Upper lobe of right lung (tissue), 1 donor: ENCODE data around the gene CAMKMT. TPM values are rescaled to one million over a fixed set of nuclear protein-coding genes. Genes with fewer than 3 reads are reported as not detected.

Source experiments
- ATAC-seq: fragments of 200-7000 bp; cut with Tn5 transposase; one replicate; pipeline ENCODE4 v1.9.1; 2020; ENCODE audit warnings: mild to moderate bottlenecking, moderate library complexity
- DNase-seq: peaks from one replicate; pipeline ENCODE4 v3.0.0-alpha.2; 2020
- H3K27ac ChIP-seq: fragments of 200-600 bp; one replicate; pipeline ENCODE4 v1.8.0; 2022
- H3K27me3 ChIP-seq: fragments of 200-600 bp; one replicate; pipeline ENCODE4 v1.8.0; 2022; ENCODE audit warnings: mild to moderate bottlenecking
- H3K36me3 ChIP-seq: fragments of 200-600 bp; one replicate; pipeline ENCODE4 v1.8.0; 2022
- H3K4me1 ChIP-seq: fragments of 200-600 bp; one replicate; pipeline ENCODE4 v1.8.0; 2022
- H3K4me3 ChIP-seq: fragments of 200-600 bp; one replicate; pipeline ENCODE4 v1.8.0; 2022; ENCODE audit warnings: mild to moderate bottlenecking
- H3K9me3 ChIP-seq: fragments of 200-600 bp; one replicate; pipeline ENCODE4 v1.8.0; 2022
- CTCF ChIP-seq: fragments of 200-600 bp; IDR thresholded peaks from one replicate; pipeline ENCODE4 v1.8.0; 2022; ENCODE audit warnings: antibody characterized with exemption
- intact Hi-C: fragments of 100-400 bp; cut with DNase I; formaldehyde crosslinking; loops from one replicate; pipeline ENCODE4 v1.11.0; 2022
- total RNA-seq: library from RNA; stranded (reverse); fragmentation: NEBNext Ultra II Directional; extraction: Animal tissue kit (Norgen Biotek cat#: 25700); gene quantifications from one replicate; pipeline ENCODE4 v1.2.1, GENCODE V29; 2021
- donor health status: DM: no; HTN: yes; CAD: no; lungs with severe emphysema.

Gene CAMKMT
- total RNA-seq, 1 donor from 2014 or later, result 10.5 TPM

GRCh38 chr2:44324971-44325426, 36.7 kb upstream of the CAMKMT start:
- H3K4me3 ChIP-seq, result no peak overlapping the region
- no peak for TF ChIP-seq CTCF
- no peak for ATAC-seq
- intact Hi-C loops, result no loop called here
- no peak overlapping the region for H3K27ac ChIP-seq
- no peaks in the 10 kb centered on the region for H3K4me1 ChIP-seq
- no peaks in the 10 kb centered on the region for H3K27me3 ChIP-seq
- no peak for DNase-seq
- H3K9me3 ChIP-seq, result no peaks in the 10 kb centered on the region
- H3K36me3 ChIP-seq, result peaks cover 89% of the 10 kb centered on the region

- no peak for TF ChIP-seq CTCF
- Histone ChIP-seq H3K36me3 (peaks cover 86% of the 10 kb centered on the region), H3K4me1 (no peaks in the 10 kb centered on the region), H3K27me3 (no peaks in the 10 kb centered on the region), H3K9me3 (no peaks in the 10 kb centered on the region), H3K27ac (no peak overlapping the region), H3K4me3 (no peak overlapping the region)
- ATAC-seq (no peak), DNase-seq (no peak)
- intact Hi-C loops, result no loop called here
Observed at GRCh38 chr2:44325897-44326296, 35.9 kb upstream of the CAMKMT start.

GRCh38 chr2:44326548-44327264, 35.0 kb upstream of the CAMKMT start:
- H3K27me3 ChIP-seq, result no peaks in the 10 kb centered on the region
- H3K4me1 ChIP-seq, result no peaks in the 10 kb centered on the region
- intact Hi-C loops, result no loop called here
- peaks cover 86% of the 10 kb centered on the region for H3K36me3 ChIP-seq
- H3K9me3 ChIP-seq, result no peaks in the 10 kb centered on the region
- ATAC-seq (no peak), DNase-seq (no peak)
- H3K4me3 ChIP-seq, result no peak overlapping the region
- H3K27ac ChIP-seq, result no peak overlapping the region
- no peak for TF ChIP-seq CTCF

DNA sequence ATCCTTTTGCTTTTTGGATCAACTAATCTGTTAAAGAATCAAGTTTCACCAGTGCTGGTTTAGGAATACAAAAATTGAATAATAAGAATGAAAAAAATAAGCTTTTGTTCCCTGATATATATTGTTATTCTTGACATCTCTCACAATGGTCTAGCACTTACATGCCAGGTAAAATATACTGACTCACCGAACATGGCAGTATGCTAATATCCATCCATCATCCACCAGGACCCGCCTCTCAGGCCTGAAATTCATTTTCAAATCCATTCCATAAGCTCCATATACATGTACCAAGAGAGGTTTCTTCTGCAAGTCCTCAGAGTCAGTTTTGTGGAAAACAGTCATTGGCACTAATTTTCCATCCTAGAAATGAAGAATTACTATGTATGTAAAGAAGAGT, 33.0 kb upstream of the CAMKMT start:
- no peak for TF ChIP-seq CTCF
- Histone ChIP-seq H3K9me3 (no peaks in the 10 kb centered on the region), H3K36me3 (peaks cover 86% of the 10 kb centered on the region), H3K27me3 (no peaks in the 10 kb centered on the region), H3K4me1 (no peaks in the 10 kb centered on the region), H3K27ac (no peak overlapping the region), H3K4me3 (no peak overlapping the region)
- intact Hi-C loops, result no loop called here
- ATAC-seq, result no peak
- no peak for DNase-seq

DNA sequence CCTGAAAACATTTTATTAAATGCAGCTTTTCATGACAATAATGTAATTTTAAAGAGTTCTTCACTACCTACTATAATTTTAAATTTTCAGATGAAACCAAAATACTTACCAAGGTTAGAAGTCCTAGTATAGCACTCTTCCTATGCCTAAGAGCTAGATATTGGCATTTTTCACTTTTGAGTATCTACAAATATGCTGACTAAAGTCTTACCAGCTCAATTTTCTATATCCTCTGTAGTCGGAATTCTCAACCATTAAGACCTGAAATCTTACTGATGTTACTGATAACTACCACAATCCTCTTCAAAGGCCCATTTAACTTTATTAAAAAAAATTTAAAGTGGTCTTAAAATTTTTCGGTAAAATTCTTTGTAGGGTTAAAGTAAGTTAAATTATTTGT, 32.4 kb upstream of the CAMKMT start:
- intact Hi-C loops, result no loop called here
- Histone ChIP-seq H3K9me3 (no peaks in the 10 kb centered on the region), H3K36me3 (peaks cover 86% of the 10 kb centered on the region), H3K27ac (no peak overlapping the region), H3K27me3 (no peaks in the 10 kb centered on the region), H3K4me3 (no peak overlapping the region), H3K4me1 (no peaks in the 10 kb centered on the region)
- DNase-seq, result no peak
- ATAC-seq, result no peak
- TF ChIP-seq CTCF, result no peak

DNA sequence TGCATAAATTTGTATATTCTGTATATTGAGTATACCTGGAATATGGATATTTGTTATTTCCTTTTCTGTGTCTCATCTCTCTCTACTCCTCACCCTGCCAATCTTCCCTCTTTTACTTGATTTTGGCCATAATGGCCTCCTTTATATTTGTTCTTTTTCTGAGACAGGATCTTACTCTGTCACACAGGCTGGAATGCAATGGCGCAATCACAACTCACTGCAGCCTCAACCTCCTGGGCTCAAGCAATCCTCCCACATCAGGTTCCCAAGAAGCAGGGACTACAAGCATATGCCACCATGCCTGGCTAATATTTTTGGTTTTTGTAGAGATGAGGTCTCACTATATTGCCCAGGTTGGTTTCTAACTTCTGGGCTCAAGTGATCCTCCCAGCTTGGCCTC, 30.9 kb upstream of the CAMKMT start:
- intact Hi-C loops, result no loop called here
- DNase-seq (no peak), ATAC-seq (no peak)
- no peaks in the 10 kb centered on the region for H3K9me3 ChIP-seq
- H3K27me3 ChIP-seq, result no peaks in the 10 kb centered on the region
- H3K4me1 ChIP-seq, result no peaks in the 10 kb centered on the region
- H3K27ac ChIP-seq, result no peak overlapping the region
- H3K36me3 ChIP-seq, result peaks cover 87% of the 10 kb centered on the region
- no peak for TF ChIP-seq CTCF
- H3K4me3 ChIP-seq, result no peak overlapping the region
